BJ (cell line): ENCODE results near the gene TTLL11. TPM values are rescaled to one million over a fixed set of nuclear protein-coding genes. Genes with fewer than 3 reads are reported as not detected.

ENCODE experiments used
- CTCF ChIA-PET: fragments of 350-600 bp; formaldehyde crosslinking; extraction: SDS; loops from one replicate; lab custom pipeline; 2021; ENCODE audit warnings: antibody characterized with exemption, inconsistent platforms; lab: Yijun Ruan, JAX
- POLR2A ChIA-PET: fragments of 300-600 bp; sonication (Branson Sonifier 250); formaldehyde crosslinking; extraction: SDS; loops from one replicate; lab custom pipeline; 2021; ENCODE audit warnings: antibody characterized with exemption; lab: Charles Lee
- DNase-seq: peaks from one replicate; pipeline ENCODE4 v3.0.0-alpha.2; 2011; ENCODE audit warnings: low read depth
- H3K27me3 ChIP-seq: 2 replicates; pipeline ENCODE4 v1.6.0; 2011; ENCODE audit warnings: low read length; ENCODE audit not compliant: control insufficient read depth, insufficient read depth
- H3K36me3 ChIP-seq: 2 replicates; pipeline ENCODE4 v1.5.1; 2011; ENCODE audit warnings: low read length; ENCODE audit not compliant: control insufficient read depth, insufficient read depth
- H3K4me3 ChIP-seq: 2 replicates; pipeline ENCODE4 v1.5.1; 2011; ENCODE audit warnings: low read depth, mild to moderate bottlenecking, control low read depth, low read length
- CTCF ChIP-seq: IDR thresholded peaks from 2 replicates; pipeline ENCODE4 v1.5.1; 2011; ENCODE audit warnings: low read depth, mild to moderate bottlenecking, control low read depth, inconsistent platforms, low read length, moderate library complexity; ENCODE audit not compliant: insufficient read depth
- polyA plus RNA-seq: library from polyadenylated mRNA; depleted of rRNA; stranded (reverse); fragments of >200 nt; gene quantifications from 2 replicates; pipeline ENCODE4 v1.2.3, GENCODE V29; 2011

The TTLL11 gene
- polyA plus RNA-seq, 1 experiment: 5.6 TPM

- POLR2A ChIA-PET: no interaction called here
- DNase-seq: no peak
- CTCF ChIA-PET: no interaction called here
Observed at GRCh38 chr9:121892706-121893105, 200.4 kb downstream of the TTLL11 start.

GRCh38 chr9:121890746-121891145 is 202.4 kb downstream of the TTLL11 start:
- DNase-seq: no peak
- no peak for TF ChIP-seq CTCF
- H3K27me3 ChIP-seq: no peaks in the 10 kb centered on the region
- ChIA-PET POLR2A (no interaction called here), CTCF (no interaction called here)
- H3K36me3 ChIP-seq: no peaks in the 10 kb centered on the region
- H3K4me3 ChIP-seq: no peak overlapping the region

More at GRCh38 chr9:121892706-121893105, 200.4 kb downstream of the TTLL11 start:
- Histone ChIP-seq H3K27me3 (no peaks in the 10 kb centered on the region), H3K36me3 (no peaks in the 10 kb centered on the region), H3K4me3 (no peak overlapping the region)
- no peak for TF ChIP-seq CTCF

GRCh38 chr9:121889990-121890563 is 203.0 kb downstream of the TTLL11 start:
- no peaks in the 10 kb centered on the region for H3K27me3 ChIP-seq
- H3K36me3 ChIP-seq: no peaks in the 10 kb centered on the region
- POLR2A ChIA-PET: no interaction called here
- DNase-seq: no peak
- CTCF ChIA-PET: interaction anchor here (0.6 kb wide), 1 partner anchor 203 kb away, joined by 3 read pairs; no protein-coding TSS in a partner anchor
- no peak overlapping the region for H3K4me3 ChIP-seq
- TF ChIP-seq CTCF: no peak

GRCh38 chr9:121888438-121888775 is 204.7 kb downstream of the TTLL11 start:
- ChIA-PET POLR2A (interaction anchor here (0.6 to 0.7 kb wide), 2 partner anchors 21 to 56 kb away, joined by 3 read pairs; no protein-coding TSS in a partner anchor), CTCF (interaction anchor here (0.7 to 1.9 kb wide), 5 partner anchors 14 to 189 kb away, joined by 3 to 6 read pairs (median 4); no protein-coding TSS in a partner anchor)
- no peaks in the 10 kb centered on the region for H3K36me3 ChIP-seq
- DNase-seq: peak; percentile 79
- H3K27me3 ChIP-seq: no peaks in the 10 kb centered on the region
- TF ChIP-seq CTCF: peak; percentile 27; the same call in 1 of the 2 replicates
- H3K4me3 ChIP-seq: no peak overlapping the region

GRCh38 chr9:121887553-121888437 is 205.3 kb downstream of the TTLL11 start:
- DNase-seq: no peak
- H3K27me3 ChIP-seq: no peaks in the 10 kb centered on the region
- ChIA-PET CTCF (interaction anchor here (0.6 to 1.9 kb wide), 10 partner anchors 9 to 343 kb away, joined by 3 to 6 read pairs (median 3); no protein-coding TSS in a partner anchor), POLR2A (interaction anchor here (0.6 to 0.7 kb wide), 2 partner anchors 20 to 57 kb away, joined by 3 read pairs; no protein-coding TSS in a partner anchor)
- TF ChIP-seq CTCF: no peak
- H3K36me3 ChIP-seq: no peaks in the 10 kb centered on the region
- H3K4me3 ChIP-seq: no peak overlapping the region
